Ascending aorta (tissue), 2 donors: ENCODE measurements around the gene ANKRD11. TPM values are rescaled to one million over a fixed set of nuclear protein-coding genes. Genes with fewer than 3 reads are reported as not detected.

Experiments used
- DNase-seq, 2 donors: peaks; one replicate each; pipeline ENCODE4 v3.0.0-alpha.2; 2019; ENCODE audit warnings: low spot score in 2 of 2
- H3K27ac ChIP-seq, 2 donors: fragments of 200-600 bp; sonication (generic); one replicate each; pipeline ENCODE4 v1.5.1; 2016 to 2017; ENCODE audit warnings: mild to moderate bottlenecking in 1 of 2
- H3K27me3 ChIP-seq: fragments of 200-600 bp; sonication (generic); one replicate; pipeline ENCODE4 v1.5.1; 2017
- H3K36me3 ChIP-seq, 2 donors: fragments of 200-600 bp; sonication (generic); one replicate each; pipeline ENCODE4 v1.5.1; 2016
- H3K4me1 ChIP-seq, 2 donors: fragments of 200-600 bp; sonication (generic); one replicate each; pipeline ENCODE4 v1.5.1; 2016 to 2017; ENCODE audit warnings: mild to moderate bottlenecking in 1 of 2
- H3K4me3 ChIP-seq, 2 donors: fragments of 200-600 bp; sonication (generic); one replicate each; pipeline ENCODE4 v1.5.1; 2016 to 2017; ENCODE audit warnings: mild to moderate bottlenecking in 1 of 2
- H3K9me3 ChIP-seq, 2 donors: fragments of 200-600 bp; sonication (generic); one replicate each; pipeline ENCODE4 v1.5.1; 2016
- intact Hi-C: fragments of 100-400 bp; cut with DNase I; formaldehyde crosslinking; loops from one replicate; pipeline ENCODE4 v1.15.1; 2023
- total RNA-seq: library from RNA; depleted of rRNA; stranded (reverse); fragments of >200 nt; gene quantifications from one replicate; pipeline ENCODE4 v1.1.0, GENCODE V29; 2016
- TF ChIP-seq, protein P1 (sequence below), 3 experiments: fragments of 200-600 bp in 2 of 3; fragments of 450-650 bp in 1 of 3; sonication (generic) in 2 of 3; IDR thresholded peaks; one replicate each; pipeline ENCODE4 v1.5.1; 2016 to 2019; ENCODE audit warnings: antibody characterized with exemption in 3 of 3, mild to moderate bottlenecking in 1 of 3, moderate library complexity in 1 of 3

The ANKRD11 gene
- total RNA-seq, 1 donor from 2014 or later, result 124 TPM

DNA sequence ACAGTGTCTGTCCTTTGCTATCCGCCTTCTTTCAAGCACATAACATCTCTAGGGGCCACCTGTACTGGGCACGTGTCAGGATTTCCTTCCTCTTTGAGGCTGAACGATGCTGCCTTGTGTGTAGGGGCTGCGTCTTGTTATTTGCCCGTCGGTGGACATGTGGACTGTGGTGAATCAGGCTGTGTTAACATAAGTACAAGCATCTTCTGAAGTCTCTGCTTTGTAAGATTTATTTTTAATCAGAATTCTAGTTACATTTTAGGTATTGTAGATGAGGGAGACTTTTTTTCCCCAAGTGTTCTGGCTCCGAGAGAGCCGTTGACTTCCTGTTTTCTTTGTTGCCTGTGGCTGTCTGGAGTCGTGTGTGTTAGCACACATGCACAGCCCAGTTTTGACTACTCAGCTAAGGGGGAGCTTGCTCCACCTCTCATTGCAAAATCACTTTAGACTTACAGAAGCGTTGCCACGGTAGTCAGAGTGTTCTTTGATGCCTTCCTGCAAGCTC, 43.9 kb upstream of the ANKRD11 start:
- Histone ChIP-seq H3K27ac (no peak overlapping the region), H3K27me3 (no peaks in the 10 kb centered on the region), H3K4me3 (no peak overlapping the region), H3K36me3 (peaks cover 75 to 87% of the 10 kb centered on the region in 2 donors), H3K4me1 (no peaks in the 10 kb centered on the region), H3K9me3 (no peaks in the 10 kb centered on the region)
- no peak for DNase-seq
- intact Hi-C loops, result no loop called here
- TF ChIP-seq, protein P1, sequence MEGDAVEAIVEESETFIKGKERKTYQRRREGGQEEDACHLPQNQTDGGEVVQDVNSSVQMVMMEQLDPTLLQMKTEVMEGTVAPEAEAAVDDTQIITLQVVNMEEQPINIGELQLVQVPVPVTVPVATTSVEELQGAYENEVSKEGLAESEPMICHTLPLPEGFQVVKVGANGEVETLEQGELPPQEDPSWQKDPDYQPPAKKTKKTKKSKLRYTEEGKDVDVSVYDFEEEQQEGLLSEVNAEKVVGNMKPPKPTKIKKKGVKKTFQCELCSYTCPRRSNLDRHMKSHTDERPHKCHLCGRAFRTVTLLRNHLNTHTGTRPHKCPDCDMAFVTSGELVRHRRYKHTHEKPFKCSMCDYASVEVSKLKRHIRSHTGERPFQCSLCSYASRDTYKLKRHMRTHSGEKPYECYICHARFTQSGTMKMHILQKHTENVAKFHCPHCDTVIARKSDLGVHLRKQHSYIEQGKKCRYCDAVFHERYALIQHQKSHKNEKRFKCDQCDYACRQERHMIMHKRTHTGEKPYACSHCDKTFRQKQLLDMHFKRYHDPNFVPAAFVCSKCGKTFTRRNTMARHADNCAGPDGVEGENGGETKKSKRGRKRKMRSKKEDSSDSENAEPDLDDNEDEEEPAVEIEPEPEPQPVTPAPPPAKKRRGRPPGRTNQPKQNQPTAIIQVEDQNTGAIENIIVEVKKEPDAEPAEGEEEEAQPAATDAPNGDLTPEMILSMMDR (IDR thresholded peaks at IDR 0.05), result no peak

DNA sequence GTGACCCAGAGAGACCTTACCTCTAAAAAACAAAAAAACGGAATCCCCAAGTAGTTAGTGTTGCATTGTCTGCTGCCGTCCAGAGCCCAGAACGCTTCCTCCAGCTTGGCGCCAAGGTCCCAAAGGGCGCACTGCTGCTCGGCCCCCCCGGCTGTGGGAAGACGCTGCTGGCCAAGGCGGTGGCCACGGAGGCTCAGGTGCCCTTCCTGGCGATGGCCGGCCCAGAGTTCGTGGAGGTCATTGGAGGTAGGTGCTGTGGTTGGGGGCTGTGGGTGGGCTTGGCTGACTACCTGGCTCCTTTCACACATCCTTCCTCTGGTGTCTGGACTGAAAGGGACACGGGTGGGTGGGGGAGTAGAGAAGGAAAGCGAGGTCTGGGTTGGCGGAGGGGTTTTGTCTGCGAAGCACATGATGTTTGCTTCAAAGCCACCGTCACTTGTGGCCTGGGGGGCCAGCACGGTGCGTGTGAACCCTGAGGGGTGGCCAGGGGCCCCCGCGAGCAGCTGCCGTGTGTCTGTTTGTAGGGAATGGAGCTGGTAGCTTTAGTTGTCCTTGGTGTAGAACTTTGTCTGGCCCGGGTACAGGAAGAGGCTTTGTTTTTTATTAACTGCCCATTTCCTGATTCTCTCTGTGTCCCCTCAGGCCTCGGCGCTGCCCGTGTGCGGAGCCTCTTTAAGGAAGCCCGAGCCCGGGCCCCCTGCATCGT, 41.6 kb upstream of the ANKRD11 start:
- Histone ChIP-seq H3K9me3 (no peaks in the 10 kb centered on the region), H3K4me3 (no peak overlapping the region), H3K27ac (no peak overlapping the region), H3K27me3 (no peaks in the 10 kb centered on the region), H3K36me3 (peaks cover 72 to 88% of the 10 kb centered on the region in 2 donors), H3K4me1 (no peaks in the 10 kb centered on the region)
- DNase-seq, result no peak
- intact Hi-C loops, result no loop called here
- TF ChIP-seq, protein P1 (IDR thresholded peaks at IDR 0.05), result no peak

DNA sequence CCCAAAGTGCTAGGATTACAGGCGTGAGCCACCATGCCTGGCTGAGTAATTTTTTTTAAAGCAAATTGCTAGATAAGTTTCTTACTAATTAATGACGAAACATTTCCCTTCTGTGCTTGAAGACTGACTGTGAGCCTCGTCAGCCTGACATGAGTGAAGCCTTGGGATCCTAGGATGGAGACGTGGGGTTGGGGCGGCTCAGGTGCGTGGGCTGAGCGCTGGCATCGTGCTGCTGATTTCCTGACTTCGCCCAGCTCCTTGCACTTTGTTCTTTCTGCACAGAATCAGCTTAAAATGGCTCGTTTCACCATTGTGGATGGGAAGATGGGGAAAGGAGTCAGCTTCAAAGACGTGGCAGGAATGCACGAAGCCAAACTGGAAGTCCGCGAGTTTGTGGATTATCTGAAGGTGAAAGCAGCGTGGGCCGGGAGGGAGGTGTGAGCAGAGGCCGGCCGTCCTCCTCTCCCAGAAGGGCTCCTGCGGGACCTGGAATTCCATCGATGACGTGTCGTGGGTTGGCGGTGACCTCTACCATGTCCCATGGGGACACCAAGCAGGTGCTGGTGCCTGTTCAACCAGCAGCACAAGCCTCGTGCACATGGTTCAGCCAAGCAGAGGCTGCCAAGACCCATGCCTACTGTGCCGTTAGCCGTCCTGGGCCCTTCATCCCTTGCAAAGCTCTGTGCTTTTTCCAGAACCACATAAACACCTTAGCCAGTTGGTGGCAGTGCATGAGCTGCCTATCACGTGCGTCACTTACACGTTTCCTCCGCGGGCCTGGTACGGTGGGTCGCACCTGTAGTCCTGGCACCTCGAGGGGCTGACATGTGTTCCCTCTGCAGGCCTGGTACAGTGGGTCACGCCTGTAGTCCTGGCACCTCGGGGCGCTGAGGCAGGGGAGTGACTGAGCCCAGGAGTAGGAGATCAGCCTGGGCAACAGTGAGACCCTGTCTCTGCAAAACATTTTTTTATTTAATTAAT, 40.3 kb upstream of the ANKRD11 start:
- Histone ChIP-seq H3K9me3 (no peaks in the 10 kb centered on the region), H3K4me1 (no peaks in the 10 kb centered on the region), H3K27me3 (no peaks in the 10 kb centered on the region), H3K36me3 (peaks cover 76 to 95% of the 10 kb centered on the region in 2 donors), H3K27ac (no peak overlapping the region), H3K4me3 (no peak overlapping the region)
- TF ChIP-seq, protein P1 (IDR thresholded peaks at IDR 0.05), result no peak
- DNase-seq, result no peak
- intact Hi-C loops, result no loop called here

DNA sequence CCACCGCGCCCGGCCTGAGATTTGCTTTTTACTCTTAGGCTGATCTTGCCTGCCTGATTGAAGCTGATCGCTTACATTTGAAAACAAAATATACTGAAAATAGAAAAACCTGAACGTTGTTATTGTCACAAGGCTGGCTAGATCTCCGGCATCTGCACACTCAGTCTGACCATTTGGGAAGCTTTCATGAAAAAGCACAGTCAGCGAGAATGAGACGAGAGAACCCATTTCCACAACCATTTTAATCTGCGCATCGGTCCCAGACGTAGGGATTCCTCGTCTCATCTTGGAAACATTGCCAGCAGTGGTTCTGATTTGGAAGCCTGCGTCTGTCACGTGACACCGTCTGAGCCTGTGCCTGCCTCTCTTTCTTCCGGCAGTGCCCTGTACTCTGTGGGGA, 38.7 kb upstream of the ANKRD11 start:
- TF ChIP-seq, protein P1 (IDR thresholded peaks at IDR 0.05), result no peak
- DNase-seq, result no peak
- H3K27me3 ChIP-seq, result no peaks in the 10 kb centered on the region
- no peak overlapping the region for H3K27ac ChIP-seq
- no peak overlapping the region for H3K4me3 ChIP-seq
- H3K9me3 ChIP-seq, result no peaks in the 10 kb centered on the region
- H3K4me1 ChIP-seq, result no peaks in the 10 kb centered on the region
- peaks cover 87 to 95% of the 10 kb centered on the region in 2 donors for H3K36me3 ChIP-seq
- intact Hi-C loops, result no loop called here

GRCh38 chr16:89525146-89525913, 35.0 kb upstream of the ANKRD11 start:
- Histone ChIP-seq H3K4me1 (no peaks in the 10 kb centered on the region), H3K27me3 (no peaks in the 10 kb centered on the region), H3K36me3 (peaks cover 67 to 92% of the 10 kb centered on the region in 2 donors), H3K9me3 (no peaks in the 10 kb centered on the region), H3K4me3 (no peak overlapping the region), H3K27ac (no peak overlapping the region)
- TF ChIP-seq, protein P1 (IDR thresholded peaks at IDR 0.05), result no peak
- intact Hi-C loops, result no loop called here
- no peak for DNase-seq
